Esophagus squamous epithelium (tissue), 5 donors: ENCODE data around the gene MECP2. TPM values are rescaled to one million over a fixed set of nuclear protein-coding genes. Genes with fewer than 3 reads are reported as not detected.

ENCODE experiments used
- DNase-seq: peaks from one replicate; lab custom pipeline; 2025; lab: John Stamatoyannopoulos, UW
- H3K27ac ChIP-seq, 4 donors: fragments of 200-600 bp; sonication (generic); one replicate each; pipeline ENCODE4 v1.5.1; 2016 to 2019; ENCODE audit warnings: mild to moderate bottlenecking in 1 of 4
- H3K27me3 ChIP-seq, 4 donors: fragments of 200-600 bp; sonication (generic); 1 replicate in 3 of 4; 2 replicates in 1 of 4; pipeline versions ENCODE4 v1.5.1 to v1.6.0; 2017 to 2021; ENCODE audit warnings: antibody characterized with exemption in 1 of 4
- H3K36me3 ChIP-seq, 3 donors: fragments of 200-600 bp; sonication (generic); one replicate each; pipeline ENCODE4 v1.5.1; 2016 to 2019
- H3K4me1 ChIP-seq, 3 donors: fragments of 200-600 bp; sonication (generic); one replicate each; pipeline ENCODE4 v1.5.1; 2017 to 2019
- H3K4me3 ChIP-seq, 4 donors: fragments of 200-600 bp; sonication (generic); 1 replicate in 3 of 4; 2 replicates in 1 of 4; pipeline ENCODE4 v1.5.1; 2016 to 2019; ENCODE audit warnings: mild to moderate bottlenecking in 2 of 4, moderate library complexity in 1 of 4
- H3K9me3 ChIP-seq, 3 donors: fragments of 200-600 bp; sonication (generic); one replicate each; pipeline ENCODE4 v1.5.1; 2016 to 2019
- CTCF ChIP-seq, 6 experiments: fragments of 450-650 bp in 4 of 6; fragments of 200-600 bp in 2 of 6; sonication (generic) in 2 of 6; IDR thresholded peaks; one replicate each; pipeline ENCODE4 v1.5.1; 2016 to 2019; ENCODE audit warnings: antibody characterized with exemption in 6 of 6, mild to moderate bottlenecking in 4 of 6, moderate library complexity in 4 of 6
- POLR2A ChIP-seq, 4 donors: fragments of 450-650 bp; IDR thresholded peaks; one replicate each; pipeline ENCODE4 v1.6.1; 2017; ENCODE audit warnings: antibody characterized with exemption in 4 of 4, mild to moderate bottlenecking in 4 of 4, moderate library complexity in 3 of 4
- WGBS, 2 donors: methylation state at CpG; one replicate each; pipeline ENCODE4 v1.1.5; 2018; 5-methylcytosine and 5-hydroxymethylcytosine counted together
- intact Hi-C: fragments of 100-400 bp; cut with DNase I; formaldehyde crosslinking; loops from one replicate; pipeline ENCODE4 v1.15.0; 2022
- total RNA-seq, 4 donors: library from RNA; depleted of rRNA; stranded (reverse); fragments of >200 nt; gene quantifications; one replicate each; pipeline ENCODE4 v1.1.0, GENCODE V29; 2016
- donor health status: DM: yes; HTN: yes; CAD: no.

MECP2 gene
- total RNA-seq, 4 donors from 2014 or later = 17.7 to 38.7 (median 25.4) TPM

GRCh38 chrX:154049209-154050112 lies 48.1 kb downstream of the MECP2 start:
- Histone ChIP-seq H3K36me3 (peaks cover 0 to 8% (median 0%) of the 10 kb centered on the region in 3 donors), H3K27me3 (no peaks in the 10 kb centered on the region), H3K4me1 (peaks cover 0 to 74% (median 31%) of the 10 kb centered on the region in 3 donors), H3K27ac (peak overlapping the region in 3 of 4 donors; percentile 13 to 50 (median 48)), H3K4me3 (no peak overlapping the region), H3K9me3 (no peaks in the 10 kb centered on the region)
- WGBS, 2 donors = 68 to 77% methylated on average over 4 to 13 of the region's 13 CpGs
- intact Hi-C loops = no loop called here
- DNase-seq = no peak
- TF ChIP-seq POLR2A (IDR thresholded peaks at IDR 0.05) = no peak
- TF ChIP-seq CTCF (IDR thresholded peaks at IDR 0.05) = no peak

- no peak overlapping the region for H3K4me3 ChIP-seq
- no peaks in the 10 kb centered on the region for H3K9me3 ChIP-seq
- H3K4me1 ChIP-seq = peaks cover 0 to 85% (median 33%) of the 10 kb centered on the region in 3 donors
- intact Hi-C loops = no loop called here
- no peaks in the 10 kb centered on the region for H3K27me3 ChIP-seq
- H3K36me3 ChIP-seq = peaks cover 0 to 8% (median 0%) of the 10 kb centered on the region in 3 donors
- H3K27ac ChIP-seq = peak overlapping the region in 1 of 4 donors; percentile 71
- 81 to 100% methylated on average over 1 to 5 of the region's 11 CpGs for WGBS, 2 donors
- DNase-seq = no peak
- TF ChIP-seq POLR2A (IDR thresholded peaks at IDR 0.05) (no peak), CTCF (IDR thresholded peaks at IDR 0.05) (no peak)
Measured at GRCh38 chrX:154048398-154048797, 49.1 kb downstream of the MECP2 start.

- H3K27ac ChIP-seq = peak overlapping the region in 3 of 4 donors; percentile 38 to 71 (median 42)
- peaks cover 0 to 98% (median 42%) of the 10 kb centered on the region in 3 donors for H3K4me1 ChIP-seq
- WGBS, 2 donors = 53 to 67% methylated on average over 3 to 4 of the region's 4 CpGs
- no peak overlapping the region for H3K4me3 ChIP-seq
- peaks cover 0 to 8% (median 0%) of the 10 kb centered on the region in 3 donors for H3K36me3 ChIP-seq
- intact Hi-C loops = no loop called here
- DNase-seq = no peak
- H3K9me3 ChIP-seq = no peaks in the 10 kb centered on the region
- no peaks in the 10 kb centered on the region for H3K27me3 ChIP-seq
- TF ChIP-seq CTCF (IDR thresholded peaks at IDR 0.05) = no peak
- no peak for TF ChIP-seq POLR2A (IDR thresholded peaks at IDR 0.05)
Measured at GRCh38 chrX:154046940-154047610, 50.4 kb downstream of the MECP2 start.

- Histone ChIP-seq H3K9me3 (no peaks in the 10 kb centered on the region), H3K4me1 (peaks cover 0 to 100% (median 47%) of the 10 kb centered on the region in 3 donors), H3K36me3 (peaks cover 0 to 8% (median 0%) of the 10 kb centered on the region in 3 donors), H3K4me3 (no peak overlapping the region), H3K27me3 (no peaks in the 10 kb centered on the region), H3K27ac (peak overlapping the region; percentile 31 to 71 (median 58))
- DNase-seq = no peak
- TF ChIP-seq CTCF (IDR thresholded peaks at IDR 0.05) (no peak), POLR2A (IDR thresholded peaks at IDR 0.05) (no peak)
- intact Hi-C loops = no loop called here
- whole genome bisulfite sequencing, 2 donors = 11 to 36% methylated on average over 8 to 10 of the region's 10 CpGs
Measured at GRCh38 chrX:154046031-154046781, 51.3 kb downstream of the MECP2 start.
